Progenitor cell of endocrine pancreas (in vitro differentiated cells): ENCODE results near the gene SLC16A3. TPM values are rescaled to one million over a fixed set of nuclear protein-coding genes. Genes with fewer than 3 reads are reported as not detected.
"Not testable (repeated sequence)": the region's sequence is repeated elsewhere in the genome, so short reads cannot be mapped to it uniquely, and the experiment has no call there.

Experiments used
- DNase-seq: peaks from one replicate; pipeline ENCODE4 v3.0.0; 2021; ENCODE audit warnings: low spot score; ENCODE audit not compliant: unreplicated experiment
- H3K27ac Mint-ChIP-seq: 2 replicates; pipeline ENCODE4 v1.8.0; 2021; ENCODE audit warnings: mild to moderate bottlenecking, moderate library complexity, mixed read lengths
- H3K27me3 Mint-ChIP-seq: 2 replicates; pipeline ENCODE4 v1.8.0; 2021; ENCODE audit warnings: mixed read lengths
- H3K36me3 Mint-ChIP-seq: 2 replicates; pipeline ENCODE4 v1.8.0; 2022; ENCODE audit warnings: mixed read lengths; ENCODE audit not compliant: insufficient read depth
- H3K4me1 Mint-ChIP-seq: 2 replicates; pipeline ENCODE4 v1.8.0; 2021; ENCODE audit warnings: low read depth, mixed read lengths
- H3K4me3 Mint-ChIP-seq: 2 replicates; pipeline ENCODE4 v1.8.0; 2021; ENCODE audit warnings: low read depth, mild to moderate bottlenecking, moderate library complexity, mixed read lengths
- H3K9me3 Mint-ChIP-seq: 2 replicates; pipeline ENCODE4 v1.8.0; 2021; ENCODE audit warnings: low read depth, mixed read lengths
- total RNA-seq: library from RNA; stranded (reverse); gene quantifications from 2 replicates; pipeline ENCODE4 v1.2.1, GENCODE V29; 2021
- TF ChIP-seq, protein P1 (sequence below): fragments of 200-600 bp; sonication (generic); IDR thresholded peaks from one replicate; pipeline ENCODE4 v1.5.0; 2021; ENCODE audit warnings: antibody characterized with exemption, mild to moderate bottlenecking; ENCODE audit not compliant: unreplicated experiment

SLC16A3 gene
- total RNA-seq, 1 donor from 2014 or later = 5.4 TPM

DNA sequence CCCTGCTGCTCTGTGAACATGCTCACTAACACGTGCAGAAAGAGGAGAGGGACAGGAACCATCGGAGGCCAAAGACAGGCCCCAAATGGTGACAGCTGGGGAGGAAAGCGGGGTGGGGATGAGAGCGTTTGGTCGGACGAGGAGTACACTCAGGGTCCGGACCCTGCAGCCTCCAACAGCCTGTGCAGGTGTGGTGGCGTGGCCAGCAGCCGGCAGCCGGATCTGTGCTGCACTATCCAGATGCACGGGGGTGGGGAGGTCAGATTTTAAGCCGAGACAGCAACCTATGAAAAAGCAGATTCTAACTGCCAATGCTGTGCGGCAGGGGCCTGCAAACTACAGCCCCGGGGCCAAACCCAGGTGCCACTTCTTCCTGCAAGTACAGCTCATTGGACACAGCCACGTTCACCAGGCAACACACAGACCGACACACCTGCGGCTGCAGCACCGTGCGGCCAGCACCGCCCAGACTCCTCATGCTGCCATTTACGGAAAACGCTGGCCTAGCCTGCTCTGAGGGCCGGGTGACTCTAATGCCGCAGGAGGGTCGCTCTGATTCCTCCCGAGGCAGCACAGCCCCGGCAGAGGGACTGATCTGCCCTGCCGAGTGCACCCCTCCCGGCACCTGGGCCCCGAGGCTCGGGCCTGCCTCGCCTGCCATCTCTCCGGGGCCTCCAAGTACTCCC, 21.2 kb downstream of the SLC16A3 start:
- Mint-ChIP-seq H3K27ac (no peak overlapping the region), H3K9me3 (no peaks in the 10 kb centered on the region), H3K27me3 (no peaks in the 10 kb centered on the region), H3K4me3 (no peak overlapping the region), H3K36me3 (peaks cover 21% of the 10 kb centered on the region), H3K4me1 (no peaks in the 10 kb centered on the region)
- DNase-seq = no peak
- TF ChIP-seq, protein P1, sequence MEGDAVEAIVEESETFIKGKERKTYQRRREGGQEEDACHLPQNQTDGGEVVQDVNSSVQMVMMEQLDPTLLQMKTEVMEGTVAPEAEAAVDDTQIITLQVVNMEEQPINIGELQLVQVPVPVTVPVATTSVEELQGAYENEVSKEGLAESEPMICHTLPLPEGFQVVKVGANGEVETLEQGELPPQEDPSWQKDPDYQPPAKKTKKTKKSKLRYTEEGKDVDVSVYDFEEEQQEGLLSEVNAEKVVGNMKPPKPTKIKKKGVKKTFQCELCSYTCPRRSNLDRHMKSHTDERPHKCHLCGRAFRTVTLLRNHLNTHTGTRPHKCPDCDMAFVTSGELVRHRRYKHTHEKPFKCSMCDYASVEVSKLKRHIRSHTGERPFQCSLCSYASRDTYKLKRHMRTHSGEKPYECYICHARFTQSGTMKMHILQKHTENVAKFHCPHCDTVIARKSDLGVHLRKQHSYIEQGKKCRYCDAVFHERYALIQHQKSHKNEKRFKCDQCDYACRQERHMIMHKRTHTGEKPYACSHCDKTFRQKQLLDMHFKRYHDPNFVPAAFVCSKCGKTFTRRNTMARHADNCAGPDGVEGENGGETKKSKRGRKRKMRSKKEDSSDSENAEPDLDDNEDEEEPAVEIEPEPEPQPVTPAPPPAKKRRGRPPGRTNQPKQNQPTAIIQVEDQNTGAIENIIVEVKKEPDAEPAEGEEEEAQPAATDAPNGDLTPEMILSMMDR = no peak

DNA sequence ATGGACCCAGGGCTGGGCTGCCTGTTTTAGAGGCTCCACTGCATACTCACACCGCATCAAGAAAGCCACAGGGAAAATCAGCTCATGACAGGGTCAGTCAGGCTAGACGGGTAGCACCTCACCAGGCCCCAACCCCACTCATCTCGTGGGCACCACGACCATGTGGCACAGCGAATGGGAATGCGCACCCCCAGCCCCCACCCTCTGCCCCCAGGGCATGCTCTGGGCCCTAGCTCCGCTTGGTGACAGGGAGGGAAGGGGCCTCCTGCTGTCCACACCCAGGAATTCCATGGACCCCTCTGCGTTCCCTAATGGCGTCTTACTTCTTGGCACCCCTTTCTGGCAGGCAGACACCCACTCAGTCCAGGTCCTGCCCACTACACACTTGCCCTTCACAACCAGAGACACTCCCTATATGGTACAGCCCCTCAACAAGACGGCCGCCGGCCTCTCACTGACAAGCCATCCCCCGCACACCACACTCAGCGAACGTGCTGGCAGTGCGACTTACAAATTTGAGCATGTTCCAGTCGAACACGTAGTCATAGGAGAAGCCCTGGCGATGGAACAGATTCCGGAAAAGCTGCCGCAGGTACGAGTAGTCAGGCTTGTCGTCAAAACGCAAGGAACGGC, 22.1 kb downstream of the SLC16A3 start:
- DNase-seq = no peak
- Mint-ChIP-seq H3K9me3 (no peaks in the 10 kb centered on the region), H3K27me3 (no peaks in the 10 kb centered on the region), H3K36me3 (peaks cover 28% of the 10 kb centered on the region), H3K4me1 (no peaks in the 10 kb centered on the region), H3K27ac (peak overlapping the region; percentile 89), H3K4me3 (no peak overlapping the region)
- TF ChIP-seq, protein P1 = no peak

- Mint-ChIP-seq H3K27ac (peak overlapping the region; percentile 51), H3K36me3 (peaks cover 37% of the 10 kb centered on the region)
- TF ChIP-seq, protein P1 = no peak
Measured at GRCh38 chr17:82252511-82253178, 23.8 kb downstream of the SLC16A3 start.

GRCh38 chr17:82253179-82253544, 24.3 kb downstream of the SLC16A3 start:
- peaks cover 35% of the 10 kb centered on the region for H3K36me3 Mint-ChIP-seq
- TF ChIP-seq, protein P1 = no peak

More at GRCh38 chr17:82252511-82253178, 23.8 kb downstream of the SLC16A3 start:
- Mint-ChIP-seq H3K4me3 (no peak overlapping the region), H3K27me3 (no peaks in the 10 kb centered on the region), H3K4me1 (no peaks in the 10 kb centered on the region), H3K9me3 (no peaks in the 10 kb centered on the region)
- DNase-seq = no peak

GRCh38 chr17:82254096-82254495, 25.3 kb downstream of the SLC16A3 start:
- not testable (repeated sequence) for H3K4me3 Mint-ChIP-seq, DNase-seq, H3K27me3 Mint-ChIP-seq, H3K27ac Mint-ChIP-seq, H3K4me1 Mint-ChIP-seq, H3K9me3 Mint-ChIP-seq
- peaks cover 36% of the 10 kb centered on the region for H3K36me3 Mint-ChIP-seq

More at GRCh38 chr17:82253179-82253544, 24.3 kb downstream of the SLC16A3 start:
- H3K4me3 Mint-ChIP-seq = no peak overlapping the region
- no peaks in the 10 kb centered on the region for H3K27me3 Mint-ChIP-seq
- H3K9me3 Mint-ChIP-seq = no peaks in the 10 kb centered on the region
- no peak overlapping the region for H3K27ac Mint-ChIP-seq
- no peak for DNase-seq
- no peaks in the 10 kb centered on the region for H3K4me1 Mint-ChIP-seq

GRCh38 chr17:82254746-82255145, 25.9 kb downstream of the SLC16A3 start:
- H3K27ac Mint-ChIP-seq, H3K27me3 Mint-ChIP-seq, H3K4me1 Mint-ChIP-seq, H3K4me3 Mint-ChIP-seq, H3K9me3 Mint-ChIP-seq, DNase-seq: not testable (repeated sequence)
- peaks cover 38% of the 10 kb centered on the region for H3K36me3 Mint-ChIP-seq
